Measurements from ENCODE around the gene MSL1. TPM values are rescaled to one million over a fixed set of nuclear protein-coding genes. Genes with fewer than 3 reads are reported as not detected.

The MSL1 gene
- total RNA-seq, 3 donors from 2014 or later, result 83.7 to 100.0 (median 85.3) TPM

- no peak for TF ChIP-seq CTCF (IDR thresholded peaks at IDR 0.05)
- no peak overlapping the region for H3K4me3 ChIP-seq
- no peaks in the 10 kb centered on the region for H3K9me3 ChIP-seq
- intact Hi-C loops (cut with DNase I, micrococcal nuclease), result loop anchor here in 1 of 2 donors (10.0 kb wide), 1 partner anchor 145 kb away; no protein-coding TSS in a partner anchor
- H3K4me1 ChIP-seq (ENCODE audit: low read depth), result peaks cover 40% of the 10 kb centered on the region
- ATAC-seq (peak; percentile 8), DNase-seq (peak in 1 of 3 donors; percentile 38)
- no peaks in the 10 kb centered on the region for H3K36me3 ChIP-seq (ENCODE audit: low read depth)
Measured at GRCh38 chr17:40179923-40180659, 58.3 kb downstream of the MSL1 start.

- H3K36me3 ChIP-seq (ENCODE audit: low read depth), result no peaks in the 10 kb centered on the region
Measured at GRCh38 chr17:40180694-40181093, 58.9 kb downstream of the MSL1 start.

GRCh38 chr17:40181205-40181604 lies 59.4 kb downstream of the MSL1 start:
- DNase-seq (peak in 2 of 3 donors; percentile 37 to 51), ATAC-seq (no peak)
- no peak for TF ChIP-seq CTCF (IDR thresholded peaks at IDR 0.05)
- H3K4me3 ChIP-seq, result no peak overlapping the region
- H3K36me3 ChIP-seq (ENCODE audit: low read depth), result no peaks in the 10 kb centered on the region
- peaks cover 35% of the 10 kb centered on the region for H3K4me1 ChIP-seq (ENCODE audit: low read depth)
- intact Hi-C loops (cut with DNase I, micrococcal nuclease), result no loop called here
- no peaks in the 10 kb centered on the region for H3K9me3 ChIP-seq

More at GRCh38 chr17:40180694-40181093, 58.9 kb downstream of the MSL1 start:
- Histone ChIP-seq H3K4me3 (no peak overlapping the region), H3K4me1 (ENCODE audit: low read depth) (peaks cover 40% of the 10 kb centered on the region), H3K9me3 (no peaks in the 10 kb centered on the region)
- no peak for TF ChIP-seq CTCF (IDR thresholded peaks at IDR 0.05)
- peak; percentile 70 for ATAC-seq
- peak; percentile 94 to 95 (median 94) for DNase-seq
- intact Hi-C loops (cut with DNase I, micrococcal nuclease), result no loop called here

GRCh38 chr17:40182606-40183005 lies 60.8 kb downstream of the MSL1 start:
- TF ChIP-seq CTCF (IDR thresholded peaks at IDR 0.05), result no peak
- H3K9me3 ChIP-seq, result no peaks in the 10 kb centered on the region
- intact Hi-C loops (cut with DNase I, micrococcal nuclease), result no loop called here
- H3K36me3 ChIP-seq (ENCODE audit: low read depth), result no peaks in the 10 kb centered on the region
- H3K4me1 ChIP-seq (ENCODE audit: low read depth), result peaks cover 28% of the 10 kb centered on the region
- ATAC-seq, result no peak
- H3K4me3 ChIP-seq, result no peak overlapping the region
- DNase-seq, result no peak

Small RNA genes within 50 kb of the gene (microRNA-seq; reads per million reads assigned to microRNA genes)
- gene MIR6866, result 1.6 reads per million

Other genes with a start within 250 kb of the MSL1 start
- gene GSDMB, start 203.3 kb upstream of the MSL1 start, total RNA-seq, result 100 to 1,000 TPM in 2 of 3 donors, 10 to 100 TPM in 1; 76.1 to 162 (median 139) TPM
- 10 to 100 TPM; 56.8 to 62.0 (median 58.3) TPM for gene ORMDL3, start 194.4 kb upstream of the MSL1 start, total RNA-seq
- gene LRRC3C, start 194.2 kb upstream of the MSL1 start, total RNA-seq, result not detected
- gene GSDMA, start 159.0 kb upstream of the MSL1 start, total RNA-seq, result under 1 TPM; 0.22 to 0.54 (median 0.26) TPM
- gene PSMD3, start 141.2 kb upstream of the MSL1 start, total RNA-seq, result 100 to 1,000 TPM in 1 of 3 donors, 10 to 100 TPM in 2; 96.0 to 126 (median 96.8) TPM
- gene CSF3, start 106.5 kb upstream of the MSL1 start, total RNA-seq, result not detected
- gene MED24, start 67.6 kb upstream of the MSL1 start, total RNA-seq, result 10 to 100 TPM; 76.6 to 90.2 (median 87.4) TPM
- 100 to 1,000 TPM in 1 of 3 donors, 10 to 100 TPM in 2; 56.8 to 114 (median 60.0) TPM for gene THRA, start 59.0 kb upstream of the MSL1 start, total RNA-seq
- 10 to 100 TPM in 2 of 3 donors, 1 to 10 TPM in 1; 9.3 to 15.0 (median 14.8) TPM for gene NR1D1, start 21.4 kb upstream of the MSL1 start, total RNA-seq
- 100 to 1,000 TPM in 1 of 3 donors, 10 to 100 TPM in 2; 62.2 to 134 (median 63.0) TPM for gene CASC3, start 18.6 kb downstream of the MSL1 start, total RNA-seq
- 100 to 1,000 TPM in 2 of 3 donors, 10 to 100 TPM in 1; 76.8 to 177 (median 147) TPM for gene RAPGEFL1, start 55.5 kb downstream of the MSL1 start, total RNA-seq
- gene WIPF2, start 97.3 kb downstream of the MSL1 start, total RNA-seq, result 10 to 100 TPM; 41.4 to 56.2 (median 42.8) TPM
- gene CDC6, start 165.9 kb downstream of the MSL1 start, total RNA-seq, result 10 to 100 TPM in 1 of 3 donors, 1 to 10 TPM in 2; 4.0 to 14.9 (median 7.4) TPM
- 10 to 100 TPM; 42.2 to 51.2 (median 49.6) TPM for gene RARA, start 187.2 kb downstream of the MSL1 start, total RNA-seq
- 1 to 10 TPM in 2 of 3 donors, under 1 TPM in 1; 0.81 to 1.4 (median 1.2) TPM for gene GJD3, start 242.8 kb downstream of the MSL1 start, total RNA-seq

Measured in mucosa of descending colon (tissue), 3 donors.